ENCODE data around the gene WIF1. TPM values are rescaled to one million over a fixed set of nuclear protein-coding genes. Genes with fewer than 3 reads are reported as not detected.

WIF1 gene
- total and polyA plus RNA-seq, 10 donors, result 0.04 TPM; not detected in 9

DNA sequence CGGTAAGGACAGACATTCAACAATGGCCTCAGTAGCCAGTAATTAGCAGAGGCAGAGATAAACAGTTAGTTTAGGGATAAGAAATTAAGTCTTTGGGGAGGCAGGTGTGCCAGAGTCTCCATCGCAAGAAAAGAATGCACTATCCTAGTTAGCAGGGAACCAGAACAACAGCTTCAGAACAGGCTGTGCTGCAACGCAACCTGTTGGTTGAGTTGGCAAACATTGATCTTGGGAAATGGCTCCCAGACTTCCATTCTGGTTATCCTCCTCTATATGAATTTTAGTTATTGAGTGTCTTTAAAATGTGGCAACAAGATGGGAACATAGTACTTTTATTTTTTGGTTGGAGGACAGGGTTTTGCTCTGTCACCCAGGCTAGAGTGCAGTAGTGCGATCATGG lies 36.0 kb upstream of the WIF1 start:
- TF ChIP-seq POLR2A (IDR thresholded peaks at IDR 0.05) (no peak), POLR2AphosphoS5 (IDR thresholded peaks at IDR 0.05) (no peak)
- TF ChIP-seq, protein P1, sequence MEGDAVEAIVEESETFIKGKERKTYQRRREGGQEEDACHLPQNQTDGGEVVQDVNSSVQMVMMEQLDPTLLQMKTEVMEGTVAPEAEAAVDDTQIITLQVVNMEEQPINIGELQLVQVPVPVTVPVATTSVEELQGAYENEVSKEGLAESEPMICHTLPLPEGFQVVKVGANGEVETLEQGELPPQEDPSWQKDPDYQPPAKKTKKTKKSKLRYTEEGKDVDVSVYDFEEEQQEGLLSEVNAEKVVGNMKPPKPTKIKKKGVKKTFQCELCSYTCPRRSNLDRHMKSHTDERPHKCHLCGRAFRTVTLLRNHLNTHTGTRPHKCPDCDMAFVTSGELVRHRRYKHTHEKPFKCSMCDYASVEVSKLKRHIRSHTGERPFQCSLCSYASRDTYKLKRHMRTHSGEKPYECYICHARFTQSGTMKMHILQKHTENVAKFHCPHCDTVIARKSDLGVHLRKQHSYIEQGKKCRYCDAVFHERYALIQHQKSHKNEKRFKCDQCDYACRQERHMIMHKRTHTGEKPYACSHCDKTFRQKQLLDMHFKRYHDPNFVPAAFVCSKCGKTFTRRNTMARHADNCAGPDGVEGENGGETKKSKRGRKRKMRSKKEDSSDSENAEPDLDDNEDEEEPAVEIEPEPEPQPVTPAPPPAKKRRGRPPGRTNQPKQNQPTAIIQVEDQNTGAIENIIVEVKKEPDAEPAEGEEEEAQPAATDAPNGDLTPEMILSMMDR (IDR thresholded peaks at IDR 0.05 in 8 of 11, conservative IDR thresholded peaks at IDR 0.05 in 3 of 11), result no peak
- WGBS, 5 donors, result 82 to 89% (median 88%) methylated on average over 4 of the region's 4 CpGs
- no peaks in the 10 kb centered on the region for H3K9me3 ChIP-seq
- peak overlapping the region in 1 of 8 donors; percentile 37 for H3K4me3 ChIP-seq
- H3K27ac ChIP-seq, result peak overlapping the region in 7 of 8 donors; percentile 2 to 78 (median 60)
- H3K36me3 ChIP-seq, result no peaks in the 10 kb centered on the region
- no peak for DNase-seq
- peaks cover 0 to 18% (median 8%) of the 10 kb centered on the region in 6 donors for H3K4me1 ChIP-seq
- H3K27me3 ChIP-seq (replicated peaks in 1 of 7), result no peaks in the 10 kb centered on the region
- intact Hi-C loops (cut with DNase I; ENCODE audit: low total_unique reads), result no loop called here

- DNase-seq, result no peak
- Histone ChIP-seq H3K27me3 (replicated peaks in 1 of 7) (no peaks in the 10 kb centered on the region), H3K9me3 (no peaks in the 10 kb centered on the region), H3K4me1 (peaks cover 0 to 18% (median 8%) of the 10 kb centered on the region in 6 donors), H3K27ac (peak overlapping the region in 7 of 8 donors; percentile 2 to 78 (median 60)), H3K36me3 (no peaks in the 10 kb centered on the region), H3K4me3 (peak overlapping the region in 1 of 8 donors; percentile 37)
- TF ChIP-seq, protein P1 (IDR thresholded peaks at IDR 0.05 in 8 of 11, conservative IDR thresholded peaks at IDR 0.05 in 3 of 11), result no peak
- TF ChIP-seq POLR2AphosphoS5 (IDR thresholded peaks at IDR 0.05), result no peak
- TF ChIP-seq POLR2A (IDR thresholded peaks at IDR 0.05), result no peak
- intact Hi-C loops (cut with DNase I; ENCODE audit: low total_unique reads), result no loop called here
- WGBS, 5 donors, result 12 to 27% (median 19%) methylated on average over 2 of the region's 2 CpGs
Measured at GRCh38 chr12:65156366-65156841, 35.3 kb upstream of the WIF1 start.

DNA sequence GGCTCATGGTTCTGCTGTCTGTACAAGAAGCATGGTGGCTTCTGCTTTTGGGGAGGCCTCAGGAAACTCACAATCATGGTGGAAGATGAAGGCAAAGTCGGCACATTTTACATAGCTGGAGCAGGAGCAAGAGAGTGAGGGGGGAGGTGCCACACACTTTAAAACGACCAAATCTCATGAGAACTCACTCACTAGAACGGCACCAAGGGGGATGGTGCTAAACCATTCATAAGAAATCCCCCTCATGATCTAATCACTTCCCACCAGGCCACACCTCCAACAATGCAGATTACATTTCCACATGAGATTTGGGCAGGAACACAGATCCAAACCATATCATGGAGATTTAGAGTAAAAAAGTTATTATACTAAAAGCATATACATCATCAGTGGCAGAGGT lies 34.7 kb upstream of the WIF1 start:
- H3K36me3 ChIP-seq, result no peaks in the 10 kb centered on the region
- H3K4me3 ChIP-seq, result peak overlapping the region in 1 of 8 donors; percentile 37
- H3K9me3 ChIP-seq, result no peaks in the 10 kb centered on the region
- TF ChIP-seq, protein P1 (IDR thresholded peaks at IDR 0.05 in 8 of 11, conservative IDR thresholded peaks at IDR 0.05 in 3 of 11), result no peak
- no peak for TF ChIP-seq POLR2AphosphoS5 (IDR thresholded peaks at IDR 0.05)
- TF ChIP-seq POLR2A (IDR thresholded peaks at IDR 0.05), result no peak
- H3K4me1 ChIP-seq, result peaks cover 0 to 18% (median 8%) of the 10 kb centered on the region in 6 donors
- no peaks in the 10 kb centered on the region for H3K27me3 ChIP-seq (replicated peaks in 1 of 7)
- H3K27ac ChIP-seq, result peak overlapping the region in 7 of 8 donors; percentile 2 to 78 (median 60)
- no peak for DNase-seq
- intact Hi-C loops (cut with DNase I; ENCODE audit: low total_unique reads), result no loop called here
- 51 to 77% (median 66%) methylated on average over 3 of the region's 3 CpGs for WGBS, 5 donors

DNA sequence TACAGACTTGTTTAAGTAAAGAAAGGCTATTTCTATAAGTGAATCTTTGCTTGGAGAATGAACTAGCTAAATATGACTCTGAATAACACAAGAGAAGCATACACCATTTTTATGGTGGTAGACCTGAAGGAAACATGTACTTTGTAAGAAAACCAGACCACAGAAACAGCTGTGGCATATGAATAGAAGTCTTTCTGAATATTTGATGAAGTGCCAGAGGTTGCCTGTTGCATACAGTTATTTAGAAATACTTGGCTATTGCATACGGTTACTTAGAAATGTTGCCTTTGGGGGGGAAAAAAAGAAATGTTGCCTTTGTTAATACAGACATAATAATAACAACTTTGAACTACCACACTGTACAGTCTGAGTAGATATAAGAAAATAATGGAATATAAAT lies 31.5 kb upstream of the WIF1 start:
- Histone ChIP-seq H3K9me3 (no peaks in the 10 kb centered on the region), H3K4me1 (peaks cover 0 to 18% (median 8%) of the 10 kb centered on the region in 6 donors), H3K27ac (no peak overlapping the region), H3K36me3 (no peaks in the 10 kb centered on the region), H3K27me3 (replicated peaks in 1 of 7) (no peaks in the 10 kb centered on the region), H3K4me3 (no peak overlapping the region)
- no peak for TF ChIP-seq POLR2AphosphoS5 (IDR thresholded peaks at IDR 0.05)
- TF ChIP-seq POLR2A (IDR thresholded peaks at IDR 0.05), result no peak
- TF ChIP-seq, protein P1 (IDR thresholded peaks at IDR 0.05 in 8 of 11, conservative IDR thresholded peaks at IDR 0.05 in 3 of 11), result no peak
- WGBS, 5 donors, result 42 to 63% (median 61%) methylated on average over 1 of the region's 1 CpG
- intact Hi-C loops (cut with DNase I; ENCODE audit: low total_unique reads), result no loop called here
- DNase-seq, result no peak

Data from spleen (tissue), 11 donors.